ENCODE results near the gene SIRT2.

DNA sequence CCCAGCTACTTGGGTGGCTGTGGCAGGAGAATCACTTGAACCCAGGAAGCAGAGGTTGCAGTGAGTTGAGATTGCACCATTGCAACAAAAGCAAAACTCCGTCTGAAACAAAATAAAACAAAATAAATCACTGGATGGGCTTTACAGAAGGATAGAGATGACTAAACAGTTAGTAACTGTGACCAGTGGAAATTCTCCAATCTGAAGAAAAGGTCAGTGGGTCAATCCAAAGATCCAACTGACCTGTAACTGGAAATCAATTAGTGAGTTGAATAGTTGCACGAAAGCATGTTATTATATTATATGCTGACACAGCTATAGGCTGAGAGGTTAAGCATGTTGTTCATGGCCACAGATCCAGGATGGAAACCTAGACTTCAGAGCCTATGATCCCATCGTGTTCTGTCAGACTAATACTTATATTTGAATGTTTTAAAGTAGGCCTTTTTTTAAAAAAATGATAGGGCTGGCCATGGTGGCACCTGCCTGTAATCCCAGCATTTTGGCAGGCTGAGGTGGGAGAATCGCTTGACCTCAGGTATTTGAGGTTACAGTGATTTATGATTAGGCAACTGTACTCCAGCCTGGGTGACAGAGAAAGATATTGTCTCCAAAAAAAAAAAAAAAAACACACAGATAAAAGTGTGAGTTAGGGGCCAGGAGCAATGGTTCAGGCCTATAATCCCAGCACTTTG, 69.2 kb downstream of the SIRT2 start:
- no peak for TF ChIP-seq EP300 (IDR thresholded peaks at IDR 0.05)
- TF ChIP-seq POLR2AphosphoS5 (IDR thresholded peaks at IDR 0.05) = no peak
- TF ChIP-seq, protein P1, sequence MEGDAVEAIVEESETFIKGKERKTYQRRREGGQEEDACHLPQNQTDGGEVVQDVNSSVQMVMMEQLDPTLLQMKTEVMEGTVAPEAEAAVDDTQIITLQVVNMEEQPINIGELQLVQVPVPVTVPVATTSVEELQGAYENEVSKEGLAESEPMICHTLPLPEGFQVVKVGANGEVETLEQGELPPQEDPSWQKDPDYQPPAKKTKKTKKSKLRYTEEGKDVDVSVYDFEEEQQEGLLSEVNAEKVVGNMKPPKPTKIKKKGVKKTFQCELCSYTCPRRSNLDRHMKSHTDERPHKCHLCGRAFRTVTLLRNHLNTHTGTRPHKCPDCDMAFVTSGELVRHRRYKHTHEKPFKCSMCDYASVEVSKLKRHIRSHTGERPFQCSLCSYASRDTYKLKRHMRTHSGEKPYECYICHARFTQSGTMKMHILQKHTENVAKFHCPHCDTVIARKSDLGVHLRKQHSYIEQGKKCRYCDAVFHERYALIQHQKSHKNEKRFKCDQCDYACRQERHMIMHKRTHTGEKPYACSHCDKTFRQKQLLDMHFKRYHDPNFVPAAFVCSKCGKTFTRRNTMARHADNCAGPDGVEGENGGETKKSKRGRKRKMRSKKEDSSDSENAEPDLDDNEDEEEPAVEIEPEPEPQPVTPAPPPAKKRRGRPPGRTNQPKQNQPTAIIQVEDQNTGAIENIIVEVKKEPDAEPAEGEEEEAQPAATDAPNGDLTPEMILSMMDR (IDR thresholded peaks at IDR 0.05) = no peak
- no peak for TF ChIP-seq POLR2A (IDR thresholded peaks at IDR 0.05)
